Measurements from ENCODE around the gene BRDT.

DNA sequence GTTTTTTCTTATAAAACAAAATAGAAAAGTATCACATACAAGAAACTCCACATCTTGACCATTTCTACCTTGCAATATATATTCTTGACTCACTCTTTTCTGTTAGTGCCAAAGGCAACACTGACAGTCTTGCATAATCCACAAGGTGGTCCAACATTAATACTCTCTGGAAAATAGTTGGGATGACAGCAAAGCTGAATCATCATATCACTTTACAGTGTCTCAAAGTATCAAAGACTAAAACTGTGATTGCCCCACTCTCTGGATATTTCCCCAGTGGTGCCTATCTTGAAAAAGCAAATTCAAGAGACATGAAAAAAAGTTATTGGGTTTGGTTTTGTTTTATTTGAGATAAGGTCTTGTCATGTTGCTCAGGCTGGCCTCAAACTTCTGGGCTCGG lies 48.6 kb upstream of the BRDT start:
- TF ChIP-seq, protein P1, sequence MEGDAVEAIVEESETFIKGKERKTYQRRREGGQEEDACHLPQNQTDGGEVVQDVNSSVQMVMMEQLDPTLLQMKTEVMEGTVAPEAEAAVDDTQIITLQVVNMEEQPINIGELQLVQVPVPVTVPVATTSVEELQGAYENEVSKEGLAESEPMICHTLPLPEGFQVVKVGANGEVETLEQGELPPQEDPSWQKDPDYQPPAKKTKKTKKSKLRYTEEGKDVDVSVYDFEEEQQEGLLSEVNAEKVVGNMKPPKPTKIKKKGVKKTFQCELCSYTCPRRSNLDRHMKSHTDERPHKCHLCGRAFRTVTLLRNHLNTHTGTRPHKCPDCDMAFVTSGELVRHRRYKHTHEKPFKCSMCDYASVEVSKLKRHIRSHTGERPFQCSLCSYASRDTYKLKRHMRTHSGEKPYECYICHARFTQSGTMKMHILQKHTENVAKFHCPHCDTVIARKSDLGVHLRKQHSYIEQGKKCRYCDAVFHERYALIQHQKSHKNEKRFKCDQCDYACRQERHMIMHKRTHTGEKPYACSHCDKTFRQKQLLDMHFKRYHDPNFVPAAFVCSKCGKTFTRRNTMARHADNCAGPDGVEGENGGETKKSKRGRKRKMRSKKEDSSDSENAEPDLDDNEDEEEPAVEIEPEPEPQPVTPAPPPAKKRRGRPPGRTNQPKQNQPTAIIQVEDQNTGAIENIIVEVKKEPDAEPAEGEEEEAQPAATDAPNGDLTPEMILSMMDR (IDR thresholded peaks at IDR 0.05), result no peak
- TF ChIP-seq POLR2A (IDR thresholded peaks at IDR 0.05), result no peak
- TF ChIP-seq POLR2AphosphoS5 (IDR thresholded peaks at IDR 0.05), result no peak

All from suprapubic skin (tissue), 4 donors.